ENCODE results near the gene CHRNA7.

CHRNA7 gene

GRCh38 chr15:32104061-32104995 lies 74.0 kb downstream of the CHRNA7 start:
- H3K9me3 Mint-ChIP-seq: no peaks in the 10 kb centered on the region
- peaks cover 4% of the 10 kb centered on the region for H3K4me1 Mint-ChIP-seq (ENCODE audit: low read depth)
- no peak overlapping the region for H3K27ac Mint-ChIP-seq
- H3K4me3 Mint-ChIP-seq: no peak overlapping the region
- H3K27me3 Mint-ChIP-seq: peaks cover 11% of the 10 kb centered on the region
- H3K36me3 Mint-ChIP-seq (ENCODE audit: low read depth): no peaks in the 10 kb centered on the region

DNA sequence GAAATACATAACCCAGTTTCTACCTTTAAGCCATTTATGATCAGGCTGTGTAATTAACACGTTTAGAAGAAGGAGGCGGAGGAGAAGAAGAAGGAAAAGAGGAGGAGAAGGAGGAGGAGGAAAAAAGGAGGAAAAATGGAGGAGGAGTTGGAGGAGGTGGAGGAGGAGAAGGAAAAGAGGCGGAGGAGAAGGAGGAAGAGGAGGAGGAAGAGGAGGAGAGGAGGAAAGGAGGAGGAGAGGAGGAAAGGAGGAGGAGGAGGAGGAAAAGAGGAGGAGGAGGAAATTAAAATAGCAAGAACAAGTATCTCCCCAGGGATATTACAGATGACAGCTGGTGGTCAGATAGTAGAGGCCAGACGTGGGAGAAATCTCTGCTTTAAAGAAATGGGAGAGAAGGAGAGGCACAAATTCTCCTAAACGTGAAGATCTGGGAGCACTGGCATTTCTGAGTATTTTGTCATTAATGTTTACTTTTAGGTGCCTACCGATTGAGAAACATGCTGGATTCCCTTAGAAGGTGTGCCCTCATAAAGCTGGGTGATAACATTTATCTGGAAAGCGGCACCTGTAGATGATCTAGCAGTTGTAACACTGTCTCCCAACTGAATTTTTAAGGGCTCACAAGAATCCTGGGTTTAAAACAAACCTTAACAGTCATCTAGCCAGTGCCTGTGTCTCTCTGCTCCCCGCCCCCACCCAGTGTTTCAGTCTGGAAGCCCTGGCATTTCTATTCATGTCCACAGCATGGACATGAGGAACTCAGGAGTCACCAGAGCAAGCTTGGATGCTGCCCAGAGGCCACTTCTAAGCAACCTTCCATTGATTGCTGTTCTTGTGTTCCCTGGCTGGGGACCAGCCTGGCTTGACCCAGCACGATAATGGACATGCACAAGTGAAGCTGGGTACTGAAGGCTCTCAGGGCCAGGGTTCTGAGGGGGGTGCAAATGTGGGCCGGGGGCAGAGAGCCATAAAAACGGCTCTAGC lies 75.2 kb downstream of the CHRNA7 start:
- no peaks in the 10 kb centered on the region for H3K36me3 Mint-ChIP-seq (ENCODE audit: low read depth)
- H3K9me3 Mint-ChIP-seq: no peaks in the 10 kb centered on the region
- peaks cover 4% of the 10 kb centered on the region for H3K4me1 Mint-ChIP-seq (ENCODE audit: low read depth)
- H3K27ac Mint-ChIP-seq: no peak overlapping the region
- H3K4me3 Mint-ChIP-seq: no peak overlapping the region
- peaks cover 13% of the 10 kb centered on the region for H3K27me3 Mint-ChIP-seq

DNA sequence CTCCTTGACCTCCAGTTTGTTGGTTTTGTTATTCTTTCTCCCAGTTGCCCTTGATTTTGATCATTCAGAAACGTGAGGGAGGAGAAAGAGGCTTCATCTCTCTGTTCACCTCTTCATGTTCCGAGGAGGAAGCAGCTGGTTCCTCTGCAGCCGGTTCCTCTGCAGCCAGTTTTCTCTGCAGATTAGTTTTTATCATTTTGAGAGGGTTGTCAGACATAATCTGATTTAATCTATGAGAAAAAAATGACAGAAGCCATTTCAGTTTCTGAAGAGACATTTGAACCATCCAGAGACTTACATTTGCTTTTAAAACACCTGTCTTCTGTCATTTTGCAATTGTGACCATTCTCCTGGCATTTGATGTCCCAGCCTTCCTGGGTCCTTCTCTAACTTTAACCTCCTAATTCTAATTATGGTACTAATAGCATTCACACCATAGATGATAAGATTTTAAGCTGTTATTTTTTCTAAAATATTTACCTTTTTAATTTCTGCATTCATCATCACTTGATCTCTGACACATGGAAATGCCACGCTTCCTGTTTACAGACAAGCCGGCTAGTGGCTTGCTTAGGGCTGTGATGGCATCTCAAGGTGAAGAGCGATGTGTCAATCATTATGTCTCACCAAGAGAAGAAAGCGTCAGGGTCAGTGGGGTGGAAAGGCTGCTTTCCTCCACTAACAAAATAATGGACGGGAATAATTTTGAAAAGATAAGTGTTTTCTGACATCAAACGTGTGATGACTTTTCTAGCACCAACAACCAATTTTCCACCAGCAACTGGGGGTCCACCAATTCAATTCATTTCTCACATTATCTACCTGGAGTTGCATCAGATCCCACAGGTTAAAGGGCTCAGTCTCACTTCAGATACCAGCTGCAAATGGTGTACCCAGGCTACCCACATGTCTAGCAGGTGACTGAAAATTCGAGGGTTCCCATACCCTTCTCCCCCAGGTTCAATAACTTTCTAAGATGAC lies 76.4 kb downstream of the CHRNA7 start:
- Mint-ChIP-seq H3K9me3 (no peaks in the 10 kb centered on the region), H3K27me3 (peaks cover 14% of the 10 kb centered on the region)

GRCh38 chr15:32107477-32108080 lies 77.3 kb downstream of the CHRNA7 start:
- Mint-ChIP-seq H3K9me3 (no peaks in the 10 kb centered on the region), H3K4me3 (no peak overlapping the region), H3K27me3 (peaks cover 14% of the 10 kb centered on the region), H3K27ac (no peak overlapping the region), H3K36me3 (ENCODE audit: low read depth) (no peaks in the 10 kb centered on the region), H3K4me1 (ENCODE audit: low read depth) (peaks cover 4% of the 10 kb centered on the region)

More for the DNA sequence above, 76.4 kb downstream of the CHRNA7 start:
- Mint-ChIP-seq H3K4me3 (no peak overlapping the region), H3K36me3 (ENCODE audit: low read depth) (no peaks in the 10 kb centered on the region), H3K4me1 (ENCODE audit: low read depth) (peaks cover 4% of the 10 kb centered on the region), H3K27ac (no peak overlapping the region)

GRCh38 chr15:32108661-32109060 lies 78.3 kb downstream of the CHRNA7 start:
- Mint-ChIP-seq H3K36me3 (ENCODE audit: low read depth) (no peaks in the 10 kb centered on the region), H3K4me3 (no peak overlapping the region), H3K9me3 (no peaks in the 10 kb centered on the region), H3K4me1 (ENCODE audit: low read depth) (peaks cover 4% of the 10 kb centered on the region), H3K27ac (no peak overlapping the region), H3K27me3 (peaks cover 14% of the 10 kb centered on the region)

DNA sequence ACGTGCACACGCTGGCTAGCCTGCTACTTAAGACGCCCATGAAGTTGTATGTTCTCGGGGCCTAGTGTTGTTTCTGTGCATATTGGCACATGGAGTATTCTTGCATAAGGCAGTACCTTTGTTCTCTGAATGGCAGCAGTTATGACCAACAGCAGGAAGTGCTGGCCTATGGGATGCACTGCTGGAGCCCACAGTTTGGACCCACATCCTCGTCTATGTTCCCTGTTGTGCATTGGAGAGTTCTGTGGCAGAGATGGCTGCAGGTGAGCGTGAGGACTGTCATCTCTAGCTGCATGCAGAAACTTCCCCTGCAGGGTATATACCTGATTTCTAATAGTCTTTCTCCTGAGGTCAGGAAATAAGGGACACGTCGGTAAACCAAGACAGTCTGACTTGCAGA lies 81.8 kb downstream of the CHRNA7 start:
- Mint-ChIP-seq H3K36me3 (ENCODE audit: low read depth) (no peaks in the 10 kb centered on the region), H3K27me3 (peaks cover 4% of the 10 kb centered on the region), H3K4me1 (ENCODE audit: low read depth) (no peaks in the 10 kb centered on the region), H3K9me3 (no peaks in the 10 kb centered on the region), H3K4me3 (no peak overlapping the region), H3K27ac (no peak overlapping the region)

GRCh38 chr15:32113224-32113623 lies 82.9 kb downstream of the CHRNA7 start:
- no peak overlapping the region for H3K4me3 Mint-ChIP-seq
- H3K9me3 Mint-ChIP-seq: no peaks in the 10 kb centered on the region
- no peaks in the 10 kb centered on the region for H3K36me3 Mint-ChIP-seq (ENCODE audit: low read depth)
- no peak overlapping the region for H3K27ac Mint-ChIP-seq
- peaks cover 4% of the 10 kb centered on the region for H3K27me3 Mint-ChIP-seq
- H3K4me1 Mint-ChIP-seq (ENCODE audit: low read depth): no peaks in the 10 kb centered on the region

- Mint-ChIP-seq H3K27me3 (peaks cover 4% of the 10 kb centered on the region), H3K9me3 (no peaks in the 10 kb centered on the region), H3K36me3 (ENCODE audit: low read depth) (no peaks in the 10 kb centered on the region), H3K4me3 (no peak overlapping the region), H3K4me1 (ENCODE audit: low read depth) (no peaks in the 10 kb centered on the region), H3K27ac (no peak overlapping the region)
These were observed 86.8 kb downstream of the CHRNA7 start for GRCh38 chr15:32117122-32117521.

GRCh38 chr15:32119286-32119685 lies 89.0 kb downstream of the CHRNA7 start:
- H3K27me3 Mint-ChIP-seq: peaks cover 10% of the 10 kb centered on the region
- H3K4me1 Mint-ChIP-seq (ENCODE audit: low read depth): no peaks in the 10 kb centered on the region
- H3K27ac Mint-ChIP-seq: no peak overlapping the region
- H3K9me3 Mint-ChIP-seq: no peaks in the 10 kb centered on the region
- no peaks in the 10 kb centered on the region for H3K36me3 Mint-ChIP-seq (ENCODE audit: low read depth)
- H3K4me3 Mint-ChIP-seq: no peak overlapping the region

DNA sequence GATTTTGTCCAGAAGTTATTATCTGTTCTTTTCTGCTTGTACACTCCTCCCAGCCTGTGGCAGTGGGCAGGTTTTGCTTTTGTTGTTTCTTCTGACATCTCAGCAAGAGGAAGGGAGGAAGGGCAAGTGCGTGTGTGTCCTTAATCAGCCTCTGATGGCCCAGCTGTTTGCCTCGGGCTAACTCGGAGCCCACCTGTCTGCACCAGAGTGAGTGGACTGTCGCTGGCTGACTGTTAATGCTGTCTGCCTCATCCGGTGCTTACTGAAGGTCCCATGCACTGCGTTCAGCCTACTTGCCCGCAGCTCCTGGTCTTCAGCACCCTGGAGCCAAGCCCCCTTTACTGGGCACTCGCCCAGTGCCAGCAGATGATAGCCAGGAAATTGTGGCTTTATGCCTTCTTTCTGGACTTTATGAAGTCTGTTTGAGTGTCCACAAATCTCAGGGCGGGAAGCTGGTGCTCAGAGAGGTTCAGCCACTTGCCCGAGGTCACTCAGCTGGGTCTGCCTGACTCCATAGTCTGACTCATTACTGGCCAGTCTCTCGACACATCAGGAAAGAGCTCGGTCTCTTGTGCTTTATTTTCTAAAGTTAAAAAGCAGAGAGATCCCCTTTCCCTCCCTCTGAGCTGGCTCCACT lies 89.5 kb downstream of the CHRNA7 start:
- Mint-ChIP-seq H3K4me1 (ENCODE audit: low read depth) (no peaks in the 10 kb centered on the region), H3K27me3 (peaks cover 10% of the 10 kb centered on the region), H3K36me3 (ENCODE audit: low read depth) (no peaks in the 10 kb centered on the region), H3K27ac (no peak overlapping the region), H3K4me3 (no peak overlapping the region), H3K9me3 (no peaks in the 10 kb centered on the region)

GRCh38 chr15:32120577-32121383 lies 90.5 kb downstream of the CHRNA7 start:
- H3K4me1 Mint-ChIP-seq (ENCODE audit: low read depth): no peaks in the 10 kb centered on the region
- no peak overlapping the region for H3K4me3 Mint-ChIP-seq
- no peak overlapping the region for H3K27ac Mint-ChIP-seq
- no peaks in the 10 kb centered on the region for H3K36me3 Mint-ChIP-seq (ENCODE audit: low read depth)
- no peaks in the 10 kb centered on the region for H3K9me3 Mint-ChIP-seq
- peaks cover 10% of the 10 kb centered on the region for H3K27me3 Mint-ChIP-seq

DNA sequence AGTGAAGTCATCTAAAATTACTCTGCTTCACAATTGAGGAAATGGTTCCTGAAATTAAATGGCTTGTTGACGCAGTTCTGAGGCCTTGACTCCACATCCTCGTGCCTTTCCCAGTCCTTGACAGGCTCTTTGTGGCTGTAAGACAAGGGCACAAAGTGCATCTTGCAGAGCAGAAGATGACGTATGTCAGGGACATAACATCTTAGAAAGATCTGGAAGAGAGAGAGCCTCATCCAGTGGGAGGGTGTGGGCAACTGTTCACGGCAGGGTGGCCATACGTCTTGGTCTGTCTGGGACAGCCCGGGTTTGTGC lies 91.0 kb downstream of the CHRNA7 start:
- H3K27me3 Mint-ChIP-seq: peaks cover 13% of the 10 kb centered on the region
- H3K4me3 Mint-ChIP-seq: no peak overlapping the region
- no peaks in the 10 kb centered on the region for H3K4me1 Mint-ChIP-seq (ENCODE audit: low read depth)
- H3K9me3 Mint-ChIP-seq: no peaks in the 10 kb centered on the region
- H3K36me3 Mint-ChIP-seq (ENCODE audit: low read depth): no peaks in the 10 kb centered on the region
- H3K27ac Mint-ChIP-seq: no peak overlapping the region

- H3K9me3 Mint-ChIP-seq: no peaks in the 10 kb centered on the region
- H3K4me1 Mint-ChIP-seq (ENCODE audit: low read depth): no peaks in the 10 kb centered on the region
- no peak overlapping the region for H3K4me3 Mint-ChIP-seq
- peaks cover 17% of the 10 kb centered on the region for H3K27me3 Mint-ChIP-seq
- no peaks in the 10 kb centered on the region for H3K36me3 Mint-ChIP-seq (ENCODE audit: low read depth)
- H3K27ac Mint-ChIP-seq: no peak overlapping the region
These were observed 91.7 kb downstream of the CHRNA7 start for GRCh38 chr15:32122013-32122412.

Data from stimulated activated naive CD8-positive, alpha-beta T cell treated with anti-CD3 and anti-CD28 coated beads, Interleukin-15, Interleukin-2, amounts not matched to agents 100 ng/mL and 50 ng/mL, for 24 hours (primary cell).